Astrocyte (in vitro differentiated cells and primary cell): ENCODE measurements around the gene KCTD19. TPM values are rescaled to one million over a fixed set of nuclear protein-coding genes. Genes with fewer than 3 reads are reported as not detected.

Source experiments
- DNase-seq: peaks from one replicate; pipeline ENCODE4 v3.0.0-alpha.2; 2010; ENCODE audit warnings: low read depth
- FAIRE-seq: peaks from 2 replicates; lab custom pipeline; 2011; peaks lifted over from hg19 to GRCh38; lab: Jason Lieb, UNC
- H2AFZ ChIP-seq: 2 replicates; pipeline ENCODE4 v1.6.0; 2012; ENCODE audit warnings: low read depth, low read length, inconsistent platforms
- H3K27ac ChIP-seq: 2 replicates; pipeline ENCODE4 v1.5.1; 2011; ENCODE audit warnings: low read depth, low read length, inconsistent platforms
- H3K27me3 ChIP-seq: 2 replicates; pipeline ENCODE4 v1.6.0; 2011; ENCODE audit warnings: low read length, inconsistent platforms; ENCODE audit not compliant: insufficient read depth
- H3K36me3 ChIP-seq: 2 replicates; pipeline ENCODE4 v1.5.1; 2011; ENCODE audit warnings: low read length, inconsistent platforms; ENCODE audit not compliant: insufficient read depth
- H3K4me1 ChIP-seq: 2 replicates; pipeline ENCODE4 v1.5.1; 2011; ENCODE audit warnings: low read length, inconsistent platforms; ENCODE audit not compliant: insufficient read depth
- H3K4me2 ChIP-seq: 2 replicates; pipeline ENCODE4 v1.6.0; 2012; ENCODE audit warnings: low read length, inconsistent platforms
- H3K4me3 ChIP-seq: 2 replicates; pipeline ENCODE4 v1.5.1; 2011; ENCODE audit warnings: low read depth, mild to moderate bottlenecking, low read length, inconsistent platforms; ENCODE audit not compliant: insufficient read depth
- H3K79me2 ChIP-seq: 2 replicates; pipeline ENCODE4 v1.6.0; 2012; ENCODE audit warnings: mild to moderate bottlenecking, low read length, inconsistent platforms; ENCODE audit not compliant: insufficient read depth
- H3K9ac ChIP-seq: 2 replicates; pipeline ENCODE4 v1.6.0; 2012; ENCODE audit warnings: mild to moderate bottlenecking, low read length, inconsistent platforms
- H3K9me3 ChIP-seq: 2 replicates; pipeline ENCODE4 v1.5.1; 2012; ENCODE audit warnings: low read depth, mild to moderate bottlenecking, low read length, inconsistent platforms; ENCODE audit not compliant: insufficient read depth
- H4K20me1 ChIP-seq: 2 replicates; pipeline ENCODE4 v1.6.0; 2012; ENCODE audit warnings: low read length, inconsistent platforms; ENCODE audit not compliant: insufficient read depth
- H3K27ac Mint-ChIP-seq: one replicate; pipeline ENCODE4 v1.8.0; 2021; ENCODE audit warnings: mild to moderate bottlenecking, mixed read lengths; ENCODE audit not compliant: unreplicated experiment
- H3K27me3 Mint-ChIP-seq: one replicate; pipeline ENCODE4 v1.8.0; 2021; ENCODE audit warnings: low read depth, mixed read lengths; ENCODE audit not compliant: unreplicated experiment
- H3K36me3 Mint-ChIP-seq: one replicate; pipeline ENCODE4 v1.8.0; 2021; ENCODE audit warnings: low read depth, mixed read lengths; ENCODE audit not compliant: unreplicated experiment
- H3K4me1 Mint-ChIP-seq: one replicate; pipeline ENCODE4 v1.8.0; 2021; ENCODE audit warnings: low read depth, mixed read lengths; ENCODE audit not compliant: unreplicated experiment
- H3K4me3 Mint-ChIP-seq: one replicate; pipeline ENCODE4 v1.8.0; 2021; ENCODE audit warnings: mild to moderate bottlenecking, moderate library complexity, mixed read lengths; ENCODE audit not compliant: unreplicated experiment
- H3K9me3 Mint-ChIP-seq: one replicate; pipeline ENCODE4 v1.8.0; 2021; ENCODE audit warnings: mild to moderate bottlenecking, mixed read lengths; ENCODE audit not compliant: unreplicated experiment
- EZH2 ChIP-seq: IDR thresholded peaks from 2 replicates; pipeline ENCODE4 v1.6.1; 2012; ENCODE audit warnings: mild to moderate bottlenecking, low read length, inconsistent platforms; ENCODE audit not compliant: insufficient read depth
- total RNA-seq: library from RNA; stranded (reverse); gene quantifications from 2 replicates; pipeline ENCODE4 v1.2.1, GENCODE V29; 2021
- TF ChIP-seq, protein P1 (sequence below): IDR thresholded peaks from 2 replicates; pipeline ENCODE4 v1.5.1; 2011; ENCODE audit warnings: low read depth, mild to moderate bottlenecking, inconsistent platforms, low read length, moderate library complexity; ENCODE audit not compliant: insufficient read depth

Gene KCTD19
- total RNA-seq, 1 donor from 2014 or later, result not detected

DNA sequence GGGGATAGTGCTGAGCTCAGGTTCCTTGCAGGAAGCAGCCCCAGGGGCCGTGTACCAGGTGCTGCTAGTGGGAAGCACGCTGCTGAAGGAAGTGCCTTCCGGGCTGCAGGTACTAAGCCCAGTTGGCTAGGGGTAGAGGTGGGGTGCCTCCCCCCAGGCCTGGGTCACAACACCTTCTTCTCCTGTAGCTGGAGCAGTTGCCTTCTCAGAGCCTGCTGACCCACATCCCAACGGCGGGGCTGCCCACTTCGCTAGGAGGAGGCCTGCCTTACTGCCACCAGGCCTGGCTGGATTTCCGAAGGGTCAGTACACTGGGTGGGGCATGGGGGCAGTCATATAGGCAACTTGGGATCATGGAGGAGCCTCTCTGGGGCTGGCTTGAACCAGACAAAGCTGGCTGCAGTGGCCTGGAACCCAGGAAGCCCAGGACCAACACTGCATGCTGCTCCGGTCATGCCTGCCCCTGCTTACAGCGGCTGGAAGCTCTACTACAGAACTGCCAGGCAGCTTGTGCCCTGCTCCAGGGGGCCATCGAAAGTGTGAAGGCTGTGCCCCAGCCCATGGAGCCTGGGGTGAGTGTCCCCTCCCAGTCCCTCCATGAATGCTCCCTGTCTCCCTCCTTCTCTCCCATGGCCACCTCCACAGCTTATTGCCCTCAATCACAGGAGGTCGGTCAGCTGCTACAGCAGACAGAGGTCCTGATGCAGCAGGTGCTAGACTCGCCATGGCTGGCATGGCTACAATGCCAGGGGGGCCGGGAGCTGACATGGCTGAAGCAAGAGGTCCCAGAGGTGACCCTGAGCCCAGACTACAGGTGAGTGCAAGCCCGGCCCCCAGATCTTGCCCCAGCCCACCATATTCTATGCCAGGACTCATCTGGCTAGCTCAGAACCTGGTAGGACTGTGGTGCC, 44.8 kb downstream of the KCTD19 start:
- peaks cover 25% of the 10 kb centered on the region for H3K27me3 Mint-ChIP-seq
- no peak for DNase-seq
- no peak overlapping the region for H3K4me3 ChIP-seq
- no peak overlapping the region for H3K4me3 Mint-ChIP-seq
- peaks cover 6% of the 10 kb centered on the region for H3K36me3 Mint-ChIP-seq
- H3K4me2 ChIP-seq, result no peak overlapping the region
- peaks cover 25% of the 10 kb centered on the region for H3K4me1 Mint-ChIP-seq
- no peaks in the 10 kb centered on the region for H3K36me3 ChIP-seq
- H3K27ac ChIP-seq, result no peak overlapping the region
- H3K9me3 Mint-ChIP-seq, result peaks cover 3% of the 10 kb centered on the region
- no peak for FAIRE-seq
- H3K9ac ChIP-seq, result no peak overlapping the region
- no peak overlapping the region for H3K27ac Mint-ChIP-seq
- H3K9me3 ChIP-seq, result no peaks in the 10 kb centered on the region
- H3K27me3 ChIP-seq, result no peaks in the 10 kb centered on the region
- no peak overlapping the region for H2AFZ ChIP-seq
- no peak for TF ChIP-seq EZH2
- TF ChIP-seq, protein P1, sequence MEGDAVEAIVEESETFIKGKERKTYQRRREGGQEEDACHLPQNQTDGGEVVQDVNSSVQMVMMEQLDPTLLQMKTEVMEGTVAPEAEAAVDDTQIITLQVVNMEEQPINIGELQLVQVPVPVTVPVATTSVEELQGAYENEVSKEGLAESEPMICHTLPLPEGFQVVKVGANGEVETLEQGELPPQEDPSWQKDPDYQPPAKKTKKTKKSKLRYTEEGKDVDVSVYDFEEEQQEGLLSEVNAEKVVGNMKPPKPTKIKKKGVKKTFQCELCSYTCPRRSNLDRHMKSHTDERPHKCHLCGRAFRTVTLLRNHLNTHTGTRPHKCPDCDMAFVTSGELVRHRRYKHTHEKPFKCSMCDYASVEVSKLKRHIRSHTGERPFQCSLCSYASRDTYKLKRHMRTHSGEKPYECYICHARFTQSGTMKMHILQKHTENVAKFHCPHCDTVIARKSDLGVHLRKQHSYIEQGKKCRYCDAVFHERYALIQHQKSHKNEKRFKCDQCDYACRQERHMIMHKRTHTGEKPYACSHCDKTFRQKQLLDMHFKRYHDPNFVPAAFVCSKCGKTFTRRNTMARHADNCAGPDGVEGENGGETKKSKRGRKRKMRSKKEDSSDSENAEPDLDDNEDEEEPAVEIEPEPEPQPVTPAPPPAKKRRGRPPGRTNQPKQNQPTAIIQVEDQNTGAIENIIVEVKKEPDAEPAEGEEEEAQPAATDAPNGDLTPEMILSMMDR, result no peak
- H3K4me1 ChIP-seq, result peaks cover 20% of the 10 kb centered on the region
- no peaks in the 10 kb centered on the region for H4K20me1 ChIP-seq
- peaks cover 2% of the 10 kb centered on the region for H3K79me2 ChIP-seq

DNA sequence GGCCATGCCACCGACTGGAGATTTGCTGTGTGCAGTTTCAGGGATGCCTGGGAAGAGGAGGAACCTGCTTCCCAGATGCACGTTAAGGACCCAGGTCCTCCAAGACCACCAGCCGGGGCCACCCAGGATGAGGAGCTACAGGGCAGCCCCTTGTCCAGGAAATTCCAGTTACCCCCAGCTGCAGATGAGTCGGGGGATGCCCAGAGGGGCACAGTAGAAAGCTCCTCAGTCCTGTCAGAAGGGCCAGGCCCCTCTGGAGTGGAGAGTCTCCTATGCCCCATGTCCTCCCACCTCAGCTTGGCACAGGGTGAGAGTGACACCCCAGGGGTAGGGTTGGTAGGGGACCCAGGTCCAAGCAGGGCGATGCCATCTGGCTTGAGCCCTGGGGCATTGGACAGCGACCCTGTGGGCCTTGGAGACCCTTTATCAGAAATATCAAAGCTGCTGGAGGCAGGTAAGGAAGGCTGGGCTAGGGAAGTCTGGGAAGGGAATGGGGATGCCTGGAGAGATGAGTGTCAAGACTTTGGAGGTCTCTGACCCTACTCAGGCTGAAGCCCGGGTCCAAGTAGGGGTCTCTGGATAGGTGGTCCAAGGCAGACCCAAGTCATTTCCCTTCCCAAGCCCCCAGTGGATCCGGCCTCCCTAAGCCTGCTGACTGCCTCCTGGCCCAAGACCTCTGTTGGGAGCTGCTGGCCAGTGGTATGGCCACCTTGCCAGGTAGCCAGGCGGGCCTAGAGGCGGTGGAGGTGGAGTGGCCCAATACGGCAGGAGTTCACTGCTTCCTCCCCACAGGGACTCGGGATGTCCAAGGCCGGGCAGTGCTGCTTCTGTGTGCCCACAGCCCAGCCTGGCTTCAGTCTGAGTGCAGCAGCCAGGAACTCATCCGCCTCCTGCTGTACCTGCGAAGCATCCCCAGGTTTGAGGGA, 46.2 kb downstream of the KCTD19 start:
- H3K79me2 ChIP-seq, result peaks cover 2% of the 10 kb centered on the region
- H3K9me3 Mint-ChIP-seq, result peaks cover 3% of the 10 kb centered on the region
- no peak overlapping the region for H2AFZ ChIP-seq
- FAIRE-seq (no peak), DNase-seq (no peak)
- H3K4me1 ChIP-seq, result peaks cover 24% of the 10 kb centered on the region
- H3K9me3 ChIP-seq, result no peaks in the 10 kb centered on the region
- H3K36me3 Mint-ChIP-seq, result peaks cover 6% of the 10 kb centered on the region
- TF ChIP-seq, protein P1, result no peak
- no peak for TF ChIP-seq EZH2
- no peak overlapping the region for H3K9ac ChIP-seq
- peak overlapping the region; percentile 82 for H3K4me2 ChIP-seq
- no peak overlapping the region for H3K27ac ChIP-seq
- H3K27me3 Mint-ChIP-seq, result peaks cover 18% of the 10 kb centered on the region
- H4K20me1 ChIP-seq, result no peaks in the 10 kb centered on the region
- H3K4me3 ChIP-seq, result no peak overlapping the region
- H3K4me1 Mint-ChIP-seq, result peaks cover 28% of the 10 kb centered on the region
- no peaks in the 10 kb centered on the region for H3K36me3 ChIP-seq
- H3K27ac Mint-ChIP-seq, result no peak overlapping the region
- H3K4me3 Mint-ChIP-seq, result no peak overlapping the region
- H3K27me3 ChIP-seq, result no peaks in the 10 kb centered on the region
